Osteocyte (in vitro differentiated cells): ENCODE results near the gene TSHZ2. TPM values are rescaled to one million over a fixed set of nuclear protein-coding genes. Genes with fewer than 3 reads are reported as not detected.

ENCODE experiments used
- DNase-seq: peaks from one replicate; pipeline ENCODE4 v3.0.0; 2021; ENCODE audit warnings: mixed read lengths; ENCODE audit not compliant: unreplicated experiment; ENCODE audit errors: extremely low spot score
- H3K27ac Mint-ChIP-seq: one replicate; pipeline ENCODE4 v1.8.0; 2021; ENCODE audit warnings: mild to moderate bottlenecking, mixed read lengths; ENCODE audit not compliant: unreplicated experiment
- H3K27me3 Mint-ChIP-seq: one replicate; pipeline ENCODE4 v1.8.0; 2021; ENCODE audit warnings: mixed read lengths; ENCODE audit not compliant: unreplicated experiment
- H3K36me3 Mint-ChIP-seq: one replicate; pipeline ENCODE4 v1.8.0; 2021; ENCODE audit warnings: mixed read lengths; ENCODE audit not compliant: unreplicated experiment
- H3K4me1 Mint-ChIP-seq: one replicate; pipeline ENCODE4 v1.8.0; 2021; ENCODE audit warnings: mixed read lengths; ENCODE audit not compliant: unreplicated experiment
- H3K4me3 Mint-ChIP-seq: one replicate; pipeline ENCODE4 v1.8.0; 2021; ENCODE audit warnings: mild to moderate bottlenecking, moderate library complexity, mixed read lengths; ENCODE audit not compliant: unreplicated experiment
- H3K9me3 Mint-ChIP-seq: one replicate; pipeline ENCODE4 v1.8.0; 2021; ENCODE audit warnings: mixed read lengths; ENCODE audit not compliant: unreplicated experiment
- total RNA-seq: library from RNA; stranded (reverse); gene quantifications from 2 replicates; pipeline ENCODE4 v1.2.1, GENCODE V29; 2021
- TF ChIP-seq, protein P1 (sequence below): fragments of 200-600 bp; sonication (generic); IDR thresholded peaks from 2 replicates; pipeline ENCODE4 v1.5.0; 2021; ENCODE audit warnings: antibody characterized with exemption, mild to moderate bottlenecking, moderate library complexity

Gene TSHZ2
- total RNA-seq, 1 donor from 2014 or later = not detected

GRCh38 chr20:53009979-53010735 lies 38.0 kb downstream of the TSHZ2 start:
- Mint-ChIP-seq H3K27me3 (no peaks in the 10 kb centered on the region), H3K4me1 (no peaks in the 10 kb centered on the region), H3K4me3 (no peak overlapping the region), H3K27ac (no peak overlapping the region), H3K36me3 (no peaks in the 10 kb centered on the region), H3K9me3 (peaks cover 9% of the 10 kb centered on the region)
- TF ChIP-seq, protein P1, sequence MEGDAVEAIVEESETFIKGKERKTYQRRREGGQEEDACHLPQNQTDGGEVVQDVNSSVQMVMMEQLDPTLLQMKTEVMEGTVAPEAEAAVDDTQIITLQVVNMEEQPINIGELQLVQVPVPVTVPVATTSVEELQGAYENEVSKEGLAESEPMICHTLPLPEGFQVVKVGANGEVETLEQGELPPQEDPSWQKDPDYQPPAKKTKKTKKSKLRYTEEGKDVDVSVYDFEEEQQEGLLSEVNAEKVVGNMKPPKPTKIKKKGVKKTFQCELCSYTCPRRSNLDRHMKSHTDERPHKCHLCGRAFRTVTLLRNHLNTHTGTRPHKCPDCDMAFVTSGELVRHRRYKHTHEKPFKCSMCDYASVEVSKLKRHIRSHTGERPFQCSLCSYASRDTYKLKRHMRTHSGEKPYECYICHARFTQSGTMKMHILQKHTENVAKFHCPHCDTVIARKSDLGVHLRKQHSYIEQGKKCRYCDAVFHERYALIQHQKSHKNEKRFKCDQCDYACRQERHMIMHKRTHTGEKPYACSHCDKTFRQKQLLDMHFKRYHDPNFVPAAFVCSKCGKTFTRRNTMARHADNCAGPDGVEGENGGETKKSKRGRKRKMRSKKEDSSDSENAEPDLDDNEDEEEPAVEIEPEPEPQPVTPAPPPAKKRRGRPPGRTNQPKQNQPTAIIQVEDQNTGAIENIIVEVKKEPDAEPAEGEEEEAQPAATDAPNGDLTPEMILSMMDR = no peak
- no peak for DNase-seq

DNA sequence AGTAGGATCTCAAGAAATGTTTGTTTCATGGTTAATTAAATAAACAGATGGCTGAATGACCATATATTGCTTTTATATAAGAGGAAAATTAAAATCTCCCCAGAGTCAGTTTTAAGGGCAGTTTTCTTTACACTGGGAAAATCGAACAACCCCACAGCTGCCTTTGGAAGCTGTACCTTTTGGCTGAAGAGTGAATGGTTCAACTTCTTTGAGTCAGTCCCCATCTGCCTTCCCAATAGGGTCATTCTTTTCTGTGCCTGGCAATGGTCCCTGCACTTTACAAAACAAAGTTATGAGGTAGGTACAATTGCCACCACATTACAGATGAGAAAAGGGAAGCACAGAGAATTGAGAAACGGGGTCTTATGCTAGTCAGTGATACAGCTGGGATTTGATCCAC lies 39.5 kb downstream of the TSHZ2 start:
- Mint-ChIP-seq H3K4me1 (no peaks in the 10 kb centered on the region), H3K4me3 (no peak overlapping the region), H3K36me3 (no peaks in the 10 kb centered on the region), H3K9me3 (peaks cover 12% of the 10 kb centered on the region), H3K27me3 (no peaks in the 10 kb centered on the region), H3K27ac (no peak overlapping the region)
- TF ChIP-seq, protein P1 = no peak
- no peak for DNase-seq

- no peak for DNase-seq
- Mint-ChIP-seq H3K4me1 (no peaks in the 10 kb centered on the region), H3K36me3 (no peaks in the 10 kb centered on the region), H3K4me3 (no peak overlapping the region), H3K27ac (no peak overlapping the region), H3K27me3 (no peaks in the 10 kb centered on the region), H3K9me3 (peaks cover 12% of the 10 kb centered on the region)
- TF ChIP-seq, protein P1 = no peak
Observed at GRCh38 chr20:53013183-53013582, 41.0 kb downstream of the TSHZ2 start.

DNA sequence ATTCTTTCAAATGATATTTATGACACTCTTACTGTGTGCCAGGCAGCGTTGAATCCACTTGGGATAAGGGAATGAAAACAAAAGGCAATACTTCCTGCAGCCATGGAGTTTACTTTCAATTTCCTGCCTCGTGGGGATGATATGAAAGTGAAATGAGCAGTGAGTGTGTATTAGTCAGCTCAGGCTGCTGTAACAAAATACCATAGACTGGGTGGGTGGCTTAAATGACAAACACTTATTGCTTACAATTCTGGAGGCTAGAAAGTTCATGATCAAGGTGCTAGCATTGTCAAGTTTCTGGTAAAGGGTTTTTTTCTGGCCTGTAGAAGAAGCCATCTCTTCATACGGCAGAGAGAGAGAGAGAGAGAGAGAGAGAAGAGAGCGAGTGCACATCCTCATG lies 41.7 kb downstream of the TSHZ2 start:
- DNase-seq = no peak
- no peaks in the 10 kb centered on the region for H3K36me3 Mint-ChIP-seq
- H3K27me3 Mint-ChIP-seq = no peaks in the 10 kb centered on the region
- no peaks in the 10 kb centered on the region for H3K4me1 Mint-ChIP-seq
- TF ChIP-seq, protein P1 = no peak
- H3K9me3 Mint-ChIP-seq = peaks cover 12% of the 10 kb centered on the region
- no peak overlapping the region for H3K27ac Mint-ChIP-seq
- H3K4me3 Mint-ChIP-seq = no peak overlapping the region

DNA sequence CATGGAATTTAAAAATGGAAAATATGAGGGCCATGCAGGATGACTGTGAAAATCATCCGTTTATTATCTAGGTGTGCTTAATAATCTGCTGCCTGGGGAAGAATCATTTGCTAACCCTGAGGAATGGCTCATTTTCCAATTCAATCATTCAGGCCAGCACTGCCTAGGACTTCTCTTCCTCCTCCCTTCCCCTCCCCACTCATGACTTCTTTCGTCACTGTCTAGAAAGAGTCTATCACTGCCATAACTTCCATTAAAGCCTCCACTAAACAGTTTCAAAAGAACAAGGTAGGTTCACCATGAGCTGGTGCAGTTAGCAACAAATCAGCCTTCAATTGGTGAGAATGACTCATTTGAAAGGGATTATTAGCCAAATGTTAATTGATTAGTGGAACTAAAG lies 43.9 kb downstream of the TSHZ2 start:
- H3K4me1 Mint-ChIP-seq = no peaks in the 10 kb centered on the region
- TF ChIP-seq, protein P1 = no peak
- no peak overlapping the region for H3K4me3 Mint-ChIP-seq
- DNase-seq = no peak
- H3K36me3 Mint-ChIP-seq = no peaks in the 10 kb centered on the region
- no peaks in the 10 kb centered on the region for H3K27me3 Mint-ChIP-seq
- H3K9me3 Mint-ChIP-seq = peaks cover 12% of the 10 kb centered on the region
- no peak overlapping the region for H3K27ac Mint-ChIP-seq
